ENCODE data around the gene SORCS1.

DNA sequence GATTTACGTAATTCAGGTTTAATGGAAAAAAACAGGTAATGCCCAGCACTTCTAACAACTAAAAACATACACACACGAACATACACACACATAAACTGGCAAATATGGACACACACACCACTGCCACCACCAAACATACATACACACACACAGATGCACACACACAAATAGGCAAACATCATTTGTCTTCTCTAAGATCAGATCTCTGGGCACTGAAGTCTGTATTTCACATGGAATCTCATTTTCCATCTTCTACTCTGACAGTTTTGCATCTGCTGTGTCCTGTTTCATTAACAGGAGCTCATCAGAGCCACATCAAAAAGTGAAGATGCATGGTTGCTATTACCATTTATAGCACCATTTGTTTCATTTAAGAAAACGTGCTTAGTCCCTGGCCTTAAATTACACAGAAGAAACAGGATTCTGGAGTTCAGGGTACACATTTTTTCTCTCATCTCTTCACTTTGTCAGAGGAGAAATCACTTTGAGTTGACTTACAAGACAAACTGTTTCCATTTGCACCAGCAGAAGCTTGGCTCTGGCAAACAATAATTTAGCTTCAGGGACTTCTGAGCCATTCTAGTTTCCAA lies 165.3 kb downstream of the SORCS1 start:
- TF ChIP-seq, protein P1, sequence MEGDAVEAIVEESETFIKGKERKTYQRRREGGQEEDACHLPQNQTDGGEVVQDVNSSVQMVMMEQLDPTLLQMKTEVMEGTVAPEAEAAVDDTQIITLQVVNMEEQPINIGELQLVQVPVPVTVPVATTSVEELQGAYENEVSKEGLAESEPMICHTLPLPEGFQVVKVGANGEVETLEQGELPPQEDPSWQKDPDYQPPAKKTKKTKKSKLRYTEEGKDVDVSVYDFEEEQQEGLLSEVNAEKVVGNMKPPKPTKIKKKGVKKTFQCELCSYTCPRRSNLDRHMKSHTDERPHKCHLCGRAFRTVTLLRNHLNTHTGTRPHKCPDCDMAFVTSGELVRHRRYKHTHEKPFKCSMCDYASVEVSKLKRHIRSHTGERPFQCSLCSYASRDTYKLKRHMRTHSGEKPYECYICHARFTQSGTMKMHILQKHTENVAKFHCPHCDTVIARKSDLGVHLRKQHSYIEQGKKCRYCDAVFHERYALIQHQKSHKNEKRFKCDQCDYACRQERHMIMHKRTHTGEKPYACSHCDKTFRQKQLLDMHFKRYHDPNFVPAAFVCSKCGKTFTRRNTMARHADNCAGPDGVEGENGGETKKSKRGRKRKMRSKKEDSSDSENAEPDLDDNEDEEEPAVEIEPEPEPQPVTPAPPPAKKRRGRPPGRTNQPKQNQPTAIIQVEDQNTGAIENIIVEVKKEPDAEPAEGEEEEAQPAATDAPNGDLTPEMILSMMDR (IDR thresholded peaks at IDR 0.05; ENCODE audit: insufficient read depth, low read length, poor library complexity, severe bottlenecking) = no peak
- no peak for TF ChIP-seq EZH2phosphoT487 (conservative IDR thresholded peaks at IDR 0.05; ENCODE audit: low read length)
